Measurements from ENCODE around the gene ZNF800. TPM values are rescaled to one million over a fixed set of nuclear protein-coding genes. Genes with fewer than 3 reads are reported as not detected.

Gene ZNF800
- total and polyA plus RNA-seq, 4 donors = 4.8 to 15.2 (median 12.8) TPM

DNA sequence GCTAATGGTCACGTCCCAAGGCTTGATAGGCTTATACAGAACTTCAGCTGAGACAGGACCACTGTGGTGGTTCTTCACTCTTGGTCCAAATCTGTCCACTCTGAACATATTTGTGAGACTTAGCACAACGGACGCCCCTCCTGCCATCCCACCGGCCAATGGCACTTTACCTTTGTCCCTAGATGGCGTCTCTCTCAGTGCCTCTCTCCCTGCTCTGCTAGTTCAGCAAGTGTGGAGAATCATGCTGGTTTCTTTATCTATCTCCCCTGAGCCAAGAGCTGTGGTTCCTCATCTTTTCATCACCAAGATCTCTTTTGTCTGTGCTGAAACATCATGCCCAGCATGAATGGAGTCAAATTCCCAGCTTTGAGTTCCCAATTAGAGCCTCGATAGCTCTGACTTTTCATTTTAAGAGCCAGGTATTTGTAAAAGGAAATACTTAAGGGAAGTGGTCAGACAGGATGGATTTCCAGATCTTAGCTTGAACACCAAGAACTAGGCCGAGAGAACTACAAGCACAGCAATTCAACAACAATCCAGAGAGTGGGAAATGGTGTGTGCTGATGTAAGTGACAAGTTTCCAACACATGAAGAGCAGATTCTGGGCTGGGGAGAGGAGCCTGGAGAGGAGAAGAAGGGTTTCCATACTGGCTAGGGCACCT, 69.5 kb downstream of the ZNF800 start:
- Histone ChIP-seq H3K27me3 (ENCODE audit: control insufficient read depth in 4 of 4, insufficient read depth in 4 of 4, low read length in 3 of 4) (peaks cover 0 to 5% (median 1%) of the 10 kb centered on the region in 4 donors), H3K4me3 (ENCODE audit: low read depth in 1 of 3, low read length in 3 of 3) (no peak overlapping the region)
- 57% methylated on average over 7 of the region's 7 CpGs for WGBS

DNA sequence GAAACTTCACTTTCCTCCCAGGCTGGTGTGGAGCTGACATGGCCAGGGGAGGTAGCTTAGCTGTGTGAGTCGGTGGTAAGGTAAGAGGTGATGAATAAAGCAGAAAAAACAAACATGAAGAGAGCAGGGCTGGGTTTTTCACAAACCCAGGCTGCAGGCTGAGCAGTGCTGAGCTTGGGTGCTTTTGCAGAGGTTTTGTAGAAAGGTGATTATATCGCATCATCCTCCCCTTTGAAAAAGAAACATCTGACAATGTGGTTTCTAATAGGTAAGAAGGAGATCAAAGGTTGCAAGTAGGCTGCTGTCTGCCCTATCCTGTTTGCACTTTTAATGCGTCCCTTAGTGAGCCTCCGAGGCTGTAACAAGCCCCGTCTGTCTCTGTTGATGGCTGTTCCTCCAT, 70.2 kb downstream of the ZNF800 start:
- H3K9ac ChIP-seq (ENCODE audit: low read depth in 1 of 2, low read length in 2 of 2) = no peak overlapping the region
- no peak overlapping the region for H3K4me3 ChIP-seq (ENCODE audit: low read depth in 1 of 3, low read length in 3 of 3)
- no peaks in the 10 kb centered on the region for H3K36me3 ChIP-seq (ENCODE audit: control insufficient read depth in 4 of 4, insufficient read depth in 3 of 4, low read depth in 1 of 4, low read length in 3 of 4)
- TF ChIP-seq SP1 (IDR thresholded peaks at IDR 0.05) (no peak), HNF4A (conservative IDR thresholded peaks at IDR 0.05) (no peak), FOXA1 (IDR thresholded peaks at IDR 0.05) (no peak), TAF1 (conservative IDR thresholded peaks at IDR 0.05) (no peak), RAD21 (IDR thresholded peaks at IDR 0.05) (no peak), NR2F2 (IDR thresholded peaks at IDR 0.05) (no peak), EGR1 (IDR thresholded peaks at IDR 0.05; ENCODE audit: low read depth in 2 of 2) (no peak), FOXA2 (IDR thresholded peaks at IDR 0.05) (no peak), HNF4G (IDR thresholded peaks at IDR 0.05) (no peak)
- TF ChIP-seq, protein P1, sequence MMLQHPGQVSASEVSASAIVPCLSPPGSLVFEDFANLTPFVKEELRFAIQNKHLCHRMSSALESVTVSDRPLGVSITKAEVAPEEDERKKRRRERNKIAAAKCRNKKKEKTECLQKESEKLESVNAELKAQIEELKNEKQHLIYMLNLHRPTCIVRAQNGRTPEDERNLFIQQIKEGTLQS (IDR thresholded peaks at IDR 0.05) = no peak
- TF ChIP-seq, protein P2, sequence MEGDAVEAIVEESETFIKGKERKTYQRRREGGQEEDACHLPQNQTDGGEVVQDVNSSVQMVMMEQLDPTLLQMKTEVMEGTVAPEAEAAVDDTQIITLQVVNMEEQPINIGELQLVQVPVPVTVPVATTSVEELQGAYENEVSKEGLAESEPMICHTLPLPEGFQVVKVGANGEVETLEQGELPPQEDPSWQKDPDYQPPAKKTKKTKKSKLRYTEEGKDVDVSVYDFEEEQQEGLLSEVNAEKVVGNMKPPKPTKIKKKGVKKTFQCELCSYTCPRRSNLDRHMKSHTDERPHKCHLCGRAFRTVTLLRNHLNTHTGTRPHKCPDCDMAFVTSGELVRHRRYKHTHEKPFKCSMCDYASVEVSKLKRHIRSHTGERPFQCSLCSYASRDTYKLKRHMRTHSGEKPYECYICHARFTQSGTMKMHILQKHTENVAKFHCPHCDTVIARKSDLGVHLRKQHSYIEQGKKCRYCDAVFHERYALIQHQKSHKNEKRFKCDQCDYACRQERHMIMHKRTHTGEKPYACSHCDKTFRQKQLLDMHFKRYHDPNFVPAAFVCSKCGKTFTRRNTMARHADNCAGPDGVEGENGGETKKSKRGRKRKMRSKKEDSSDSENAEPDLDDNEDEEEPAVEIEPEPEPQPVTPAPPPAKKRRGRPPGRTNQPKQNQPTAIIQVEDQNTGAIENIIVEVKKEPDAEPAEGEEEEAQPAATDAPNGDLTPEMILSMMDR (IDR thresholded peaks at IDR 0.05; ENCODE audit: low read depth, low read length, missing input control) = no peak
- TF ChIP-seq, protein P3, sequence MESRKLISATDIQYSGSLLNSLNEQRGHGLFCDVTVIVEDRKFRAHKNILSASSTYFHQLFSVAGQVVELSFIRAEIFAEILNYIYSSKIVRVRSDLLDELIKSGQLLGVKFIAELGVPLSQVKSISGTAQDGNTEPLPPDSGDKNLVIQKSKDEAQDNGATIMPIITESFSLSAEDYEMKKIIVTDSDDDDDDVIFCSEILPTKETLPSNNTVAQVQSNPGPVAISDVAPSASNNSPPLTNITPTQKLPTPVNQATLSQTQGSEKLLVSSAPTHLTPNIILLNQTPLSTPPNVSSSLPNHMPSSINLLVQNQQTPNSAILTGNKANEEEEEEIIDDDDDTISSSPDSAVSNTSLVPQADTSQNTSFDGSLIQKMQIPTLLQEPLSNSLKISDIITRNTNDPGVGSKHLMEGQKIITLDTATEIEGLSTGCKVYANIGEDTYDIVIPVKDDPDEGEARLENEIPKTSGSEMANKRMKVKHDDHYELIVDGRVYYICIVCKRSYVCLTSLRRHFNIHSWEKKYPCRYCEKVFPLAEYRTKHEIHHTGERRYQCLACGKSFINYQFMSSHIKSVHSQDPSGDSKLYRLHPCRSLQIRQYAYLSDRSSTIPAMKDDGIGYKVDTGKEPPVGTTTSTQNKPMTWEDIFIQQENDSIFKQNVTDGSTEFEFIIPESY (IDR thresholded peaks at IDR 0.05) = no peak
- TF ChIP-seq, protein P4, sequence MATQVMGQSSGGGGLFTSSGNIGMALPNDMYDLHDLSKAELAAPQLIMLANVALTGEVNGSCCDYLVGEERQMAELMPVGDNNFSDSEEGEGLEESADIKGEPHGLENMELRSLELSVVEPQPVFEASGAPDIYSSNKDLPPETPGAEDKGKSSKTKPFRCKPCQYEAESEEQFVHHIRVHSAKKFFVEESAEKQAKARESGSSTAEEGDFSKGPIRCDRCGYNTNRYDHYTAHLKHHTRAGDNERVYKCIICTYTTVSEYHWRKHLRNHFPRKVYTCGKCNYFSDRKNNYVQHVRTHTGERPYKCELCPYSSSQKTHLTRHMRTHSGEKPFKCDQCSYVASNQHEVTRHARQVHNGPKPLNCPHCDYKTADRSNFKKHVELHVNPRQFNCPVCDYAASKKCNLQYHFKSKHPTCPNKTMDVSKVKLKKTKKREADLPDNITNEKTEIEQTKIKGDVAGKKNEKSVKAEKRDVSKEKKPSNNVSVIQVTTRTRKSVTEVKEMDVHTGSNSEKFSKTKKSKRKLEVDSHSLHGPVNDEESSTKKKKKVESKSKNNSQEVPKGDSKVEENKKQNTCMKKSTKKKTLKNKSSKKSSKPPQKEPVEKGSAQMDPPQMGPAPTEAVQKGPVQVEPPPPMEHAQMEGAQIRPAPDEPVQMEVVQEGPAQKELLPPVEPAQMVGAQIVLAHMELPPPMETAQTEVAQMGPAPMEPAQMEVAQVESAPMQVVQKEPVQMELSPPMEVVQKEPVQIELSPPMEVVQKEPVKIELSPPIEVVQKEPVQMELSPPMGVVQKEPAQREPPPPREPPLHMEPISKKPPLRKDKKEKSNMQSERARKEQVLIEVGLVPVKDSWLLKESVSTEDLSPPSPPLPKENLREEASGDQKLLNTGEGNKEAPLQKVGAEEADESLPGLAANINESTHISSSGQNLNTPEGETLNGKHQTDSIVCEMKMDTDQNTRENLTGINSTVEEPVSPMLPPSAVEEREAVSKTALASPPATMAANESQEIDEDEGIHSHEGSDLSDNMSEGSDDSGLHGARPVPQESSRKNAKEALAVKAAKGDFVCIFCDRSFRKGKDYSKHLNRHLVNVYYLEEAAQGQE (IDR thresholded peaks at IDR 0.05) = no peak
- DNase-seq (ENCODE audit: low spot score) = no peak
- no peaks in the 10 kb centered on the region for H3K9me3 ChIP-seq (ENCODE audit: control insufficient read depth in 4 of 4, low read length in 3 of 4)
- no peak overlapping the region for H3K27ac ChIP-seq (ENCODE audit: low read depth in 1 of 2, low read length in 2 of 2)
- 44% methylated on average over 5 of the region's 5 CpGs for WGBS
- H3K27me3 ChIP-seq (ENCODE audit: control insufficient read depth in 4 of 4, insufficient read depth in 4 of 4, low read length in 3 of 4) = peaks cover 0 to 5% (median 1%) of the 10 kb centered on the region in 4 donors
- H3K4me1 ChIP-seq (ENCODE audit: control insufficient read depth in 4 of 4, insufficient read depth in 4 of 4, low read length in 3 of 4) = no peaks in the 10 kb centered on the region

More for the DNA sequence above, 69.5 kb downstream of the ZNF800 start:
- no peak overlapping the region for H3K9ac ChIP-seq (ENCODE audit: low read depth in 1 of 2, low read length in 2 of 2)
- H3K9me3 ChIP-seq (ENCODE audit: control insufficient read depth in 4 of 4, low read length in 3 of 4) = no peaks in the 10 kb centered on the region
- no peak overlapping the region for H3K27ac ChIP-seq (ENCODE audit: low read depth in 1 of 2, low read length in 2 of 2)
- no peak for TF ChIP-seq FOXA2 (IDR thresholded peaks at IDR 0.05)
- no peak for TF ChIP-seq HNF4A (conservative IDR thresholded peaks at IDR 0.05)
- TF ChIP-seq HNF4G (IDR thresholded peaks at IDR 0.05) = no peak
- TF ChIP-seq YY1 (IDR thresholded peaks at IDR 0.05) = no peak
- H3K4me1 ChIP-seq (ENCODE audit: control insufficient read depth in 4 of 4, insufficient read depth in 4 of 4, low read length in 3 of 4) = no peaks in the 10 kb centered on the region
- H3K36me3 ChIP-seq (ENCODE audit: control insufficient read depth in 4 of 4, insufficient read depth in 3 of 4, low read depth in 1 of 4, low read length in 3 of 4) = no peaks in the 10 kb centered on the region
- DNase-seq (ENCODE audit: low spot score) = no peak

Data from liver (tissue), 9 donors.